SK-N-SH (cell line): Measurements from ENCODE around the gene SALL3.

ENCODE experiments used
- CHD2 ChIP-seq: fragments of 150-350 bp; IDR thresholded peaks from 2 replicates; pipeline ENCODE4 v1.6.1; 2018; ENCODE audit warnings: low read length; ENCODE audit not compliant: partially characterized antibody
- ELF1 ChIP-seq: IDR thresholded peaks from 2 replicates; pipeline ENCODE4 v1.4.0; 2012
- EP300 ChIP-seq, 2 experiments: IDR thresholded peaks; 2 replicates each; pipeline versions ENCODE4 v1.4.0 to v1.6.1; 2012; ENCODE audit warnings: borderline replicate concordance in 1 of 2, low read depth in 1 of 2, low read length in 1 of 2
- FOXJ3 ChIP-seq: sonication (generic); formaldehyde crosslinking; IDR thresholded peaks from 2 replicates; pipeline ENCODE4 v1.5.1; 2020; ENCODE audit warnings: mild to moderate bottlenecking, missing genetic modification reagents
- FOXM1 ChIP-seq: IDR thresholded peaks from 2 replicates; pipeline ENCODE4 v1.4.0; 2012; ENCODE audit warnings: low read depth, mild to moderate bottlenecking
- MEF2A ChIP-seq: IDR thresholded peaks from 2 replicates; pipeline ENCODE4 v1.4.0; 2012; ENCODE audit warnings: low read depth, borderline replicate concordance
- MXI1 ChIP-seq: IDR thresholded peaks from 2 replicates; pipeline ENCODE4 v1.6.1; 2012; ENCODE audit warnings: mild to moderate bottlenecking, low read depth, low read length, improper control_type of control experiment
- NRF1 ChIP-seq: IDR thresholded peaks from 2 replicates; pipeline ENCODE4 v1.6.1; 2012; ENCODE audit warnings: low read depth, mild to moderate bottlenecking, low read length
- RFX5 ChIP-seq: IDR thresholded peaks from 2 replicates; pipeline ENCODE4 v1.6.1; 2012; ENCODE audit warnings: mild to moderate bottlenecking, improper control_type of control experiment, low read length
- SMC3 ChIP-seq: IDR thresholded peaks from 2 replicates; pipeline ENCODE4 v1.6.1; 2012; ENCODE audit warnings: low read depth, low read length, improper control_type of control experiment
- TF ChIP-seq, protein P1 (sequence below): fragments of 200-600 bp; sonication (generic); IDR thresholded peaks from 2 replicates; pipeline ENCODE4 v1.6.1; 2017; ENCODE audit warnings: antibody characterized with exemption, mild to moderate bottlenecking, moderate library complexity

DNA sequence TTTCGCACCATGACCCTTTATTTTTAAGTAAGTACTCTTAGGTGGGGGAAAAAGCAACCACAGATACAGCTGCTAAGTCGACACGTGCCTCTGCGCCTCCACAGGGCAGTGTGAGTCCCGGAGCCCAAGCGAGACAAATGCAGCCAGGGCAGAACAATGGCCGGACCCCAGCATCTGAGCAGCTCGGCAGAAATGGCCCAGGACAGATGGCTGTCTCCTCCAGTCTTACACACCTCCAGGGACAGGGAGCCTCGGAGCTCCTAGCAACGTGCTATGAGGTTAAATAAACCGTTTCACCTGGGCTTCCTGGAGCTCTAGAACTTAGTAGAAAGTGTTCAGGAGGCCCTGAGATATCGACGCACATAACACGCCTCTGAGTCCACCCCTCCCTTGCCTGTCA, 47.3 kb upstream of the SALL3 start:
- TF ChIP-seq SMC3 (no peak), FOXM1 (no peak), CHD2 (no peak), EP300 (IDR thresholded peaks at IDR 0.05; ENCODE audit: borderline replicate concordance in 1 of 2, low read depth in 1 of 2, low read length in 1 of 2) (no peak), MEF2A (no peak), MXI1 (no peak), NRF1 (no peak), ELF1 (no peak), RFX5 (no peak), FOXJ3 (CRISPR knock-in tag) (no peak)
- TF ChIP-seq, protein P1, sequence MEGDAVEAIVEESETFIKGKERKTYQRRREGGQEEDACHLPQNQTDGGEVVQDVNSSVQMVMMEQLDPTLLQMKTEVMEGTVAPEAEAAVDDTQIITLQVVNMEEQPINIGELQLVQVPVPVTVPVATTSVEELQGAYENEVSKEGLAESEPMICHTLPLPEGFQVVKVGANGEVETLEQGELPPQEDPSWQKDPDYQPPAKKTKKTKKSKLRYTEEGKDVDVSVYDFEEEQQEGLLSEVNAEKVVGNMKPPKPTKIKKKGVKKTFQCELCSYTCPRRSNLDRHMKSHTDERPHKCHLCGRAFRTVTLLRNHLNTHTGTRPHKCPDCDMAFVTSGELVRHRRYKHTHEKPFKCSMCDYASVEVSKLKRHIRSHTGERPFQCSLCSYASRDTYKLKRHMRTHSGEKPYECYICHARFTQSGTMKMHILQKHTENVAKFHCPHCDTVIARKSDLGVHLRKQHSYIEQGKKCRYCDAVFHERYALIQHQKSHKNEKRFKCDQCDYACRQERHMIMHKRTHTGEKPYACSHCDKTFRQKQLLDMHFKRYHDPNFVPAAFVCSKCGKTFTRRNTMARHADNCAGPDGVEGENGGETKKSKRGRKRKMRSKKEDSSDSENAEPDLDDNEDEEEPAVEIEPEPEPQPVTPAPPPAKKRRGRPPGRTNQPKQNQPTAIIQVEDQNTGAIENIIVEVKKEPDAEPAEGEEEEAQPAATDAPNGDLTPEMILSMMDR = no peak
